ENCODE data around the gene COX4I1. TPM values are rescaled to one million over a fixed set of nuclear protein-coding genes. Genes with fewer than 3 reads are reported as not detected.

COX4I1 gene
- total RNA-seq, 1 experiment from 2014 or later: 814 TPM

DNA sequence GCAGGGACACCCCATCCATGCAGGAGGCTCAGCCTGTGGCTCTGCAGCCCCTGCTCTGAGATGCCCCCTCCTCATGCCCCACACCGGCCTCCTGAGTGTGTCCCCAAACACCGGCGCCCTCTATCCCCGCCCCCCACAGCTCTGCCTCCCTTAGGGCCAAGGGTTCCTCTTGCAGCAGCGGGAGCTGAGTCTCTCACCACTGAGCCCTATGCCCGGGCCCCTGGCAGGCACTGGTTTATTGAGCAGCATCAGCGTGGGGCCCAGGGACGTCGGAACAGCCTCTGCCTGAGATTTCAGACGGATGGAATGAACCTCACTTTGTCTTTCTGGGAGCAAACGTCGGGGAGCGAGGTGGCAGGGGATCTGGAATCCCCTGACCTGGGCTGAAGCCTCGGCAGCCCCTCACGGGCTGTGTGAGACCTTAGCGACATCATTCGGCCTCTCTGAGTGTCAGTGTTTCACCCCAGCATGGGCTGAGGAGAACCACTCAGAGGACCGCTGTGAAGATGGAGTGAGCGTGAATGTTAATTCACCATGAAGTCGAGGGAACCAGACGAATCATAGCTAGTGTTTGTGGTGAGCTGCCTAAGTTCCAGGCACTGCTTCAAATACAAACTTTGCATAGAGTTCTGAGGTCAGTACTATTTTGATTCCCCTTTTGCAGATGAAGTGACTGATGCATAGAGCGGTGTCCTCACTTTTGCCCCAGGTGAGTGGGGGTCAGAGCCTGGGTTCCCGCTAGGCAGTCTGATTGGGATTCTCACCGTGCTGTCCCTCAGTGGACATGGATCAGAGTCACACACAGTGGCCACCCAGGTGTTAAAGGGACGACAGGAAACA, 43.3 kb upstream of the COX4I1 start:
- peaks cover 17% of the 10 kb centered on the region for H3K4me1 ChIP-seq
- DNase-seq: no peak
- ChIA-PET CTCF (interaction anchor here (0.5 to 1.0 kb wide), 2 partner anchors 14 to 78 kb away, joined by 3 to 4 read pairs; no protein-coding TSS in a partner anchor), POLR2A (no interaction called here)
- no peak overlapping the region for H3K4me3 Mint-ChIP-seq (ENCODE audit: unreplicated experiment)
- no peaks in the 10 kb centered on the region for H3K36me3 Mint-ChIP-seq (ENCODE audit: insufficient read depth, unreplicated experiment)
- no peak overlapping the region for H3K27ac Mint-ChIP-seq (ENCODE audit: unreplicated experiment)
- peaks cover 10% of the 10 kb centered on the region for H3K4me1 Mint-ChIP-seq (ENCODE audit: low read depth, unreplicated experiment)
- BruUV-seq (replicated peaks): no TSS peak
- H3K36me3 ChIP-seq (ENCODE audit: control insufficient read depth, insufficient read depth, low read length): no peaks in the 10 kb centered on the region
- H3K9me3 ChIP-seq: no peaks in the 10 kb centered on the region
- H3K4me3 ChIP-seq (ENCODE audit: low read depth, low read length): no peak overlapping the region
- TF ChIP-seq, protein P1, sequence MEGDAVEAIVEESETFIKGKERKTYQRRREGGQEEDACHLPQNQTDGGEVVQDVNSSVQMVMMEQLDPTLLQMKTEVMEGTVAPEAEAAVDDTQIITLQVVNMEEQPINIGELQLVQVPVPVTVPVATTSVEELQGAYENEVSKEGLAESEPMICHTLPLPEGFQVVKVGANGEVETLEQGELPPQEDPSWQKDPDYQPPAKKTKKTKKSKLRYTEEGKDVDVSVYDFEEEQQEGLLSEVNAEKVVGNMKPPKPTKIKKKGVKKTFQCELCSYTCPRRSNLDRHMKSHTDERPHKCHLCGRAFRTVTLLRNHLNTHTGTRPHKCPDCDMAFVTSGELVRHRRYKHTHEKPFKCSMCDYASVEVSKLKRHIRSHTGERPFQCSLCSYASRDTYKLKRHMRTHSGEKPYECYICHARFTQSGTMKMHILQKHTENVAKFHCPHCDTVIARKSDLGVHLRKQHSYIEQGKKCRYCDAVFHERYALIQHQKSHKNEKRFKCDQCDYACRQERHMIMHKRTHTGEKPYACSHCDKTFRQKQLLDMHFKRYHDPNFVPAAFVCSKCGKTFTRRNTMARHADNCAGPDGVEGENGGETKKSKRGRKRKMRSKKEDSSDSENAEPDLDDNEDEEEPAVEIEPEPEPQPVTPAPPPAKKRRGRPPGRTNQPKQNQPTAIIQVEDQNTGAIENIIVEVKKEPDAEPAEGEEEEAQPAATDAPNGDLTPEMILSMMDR (IDR thresholded peaks at IDR 0.05; ENCODE audit: insufficient read depth in 1 of 2, low read depth in 1 of 2, low read length in 1 of 2, severe bottlenecking in 1 of 2, unreplicated experiment in 1 of 2): no peak
- H3K27me3 ChIP-seq (replicated peaks; ENCODE audit: control insufficient read depth, insufficient read depth, low read length): no peaks in the 10 kb centered on the region; the same call in 1 of the 2 replicates
- H3K27me3 Mint-ChIP-seq (ENCODE audit: insufficient read depth, unreplicated experiment): peaks cover 11% of the 10 kb centered on the region
- no peaks in the 10 kb centered on the region for H3K9me3 Mint-ChIP-seq (ENCODE audit: unreplicated experiment)
- intact Hi-C loops (cut with micrococcal nuclease; ENCODE audit: unreplicated experiment): no loop called here

DNA sequence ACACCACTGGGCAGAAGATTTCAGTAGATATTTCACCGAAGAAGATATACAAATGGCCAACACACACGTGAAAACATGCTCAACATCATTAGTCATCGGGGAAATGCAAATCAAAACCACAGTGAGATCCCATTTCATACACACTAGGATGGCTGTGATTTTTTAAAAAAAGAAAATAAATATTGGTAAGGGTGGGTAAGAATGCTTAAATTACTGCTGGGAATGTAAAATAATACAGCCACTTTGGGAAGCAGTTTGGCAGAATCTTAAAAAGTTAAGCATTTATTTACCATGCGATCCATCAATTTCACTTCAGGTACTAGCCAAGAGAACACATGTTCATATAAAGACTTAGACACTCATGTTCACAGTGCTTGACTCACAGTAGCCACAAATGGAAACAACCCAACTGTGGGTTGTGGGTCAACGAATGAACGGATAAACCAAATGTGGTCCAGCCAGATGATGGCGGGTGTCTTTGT, 42.1 kb upstream of the COX4I1 start:
- H3K27ac Mint-ChIP-seq (ENCODE audit: unreplicated experiment): no peak overlapping the region
- no TSS peak for BruUV-seq (replicated peaks)
- no peaks in the 10 kb centered on the region for H3K9me3 Mint-ChIP-seq (ENCODE audit: unreplicated experiment)
- CTCF ChIA-PET: interaction anchor here (1.0 kb wide), 1 partner anchor 79 kb away, joined by 3 read pairs; no protein-coding TSS in a partner anchor
- H3K27me3 ChIP-seq (replicated peaks; ENCODE audit: control insufficient read depth, insufficient read depth, low read length): no peaks in the 10 kb centered on the region; the same call in 1 of the 2 replicates
- no peaks in the 10 kb centered on the region for H3K36me3 Mint-ChIP-seq (ENCODE audit: insufficient read depth, unreplicated experiment)
- peaks cover 8% of the 10 kb centered on the region for H3K4me1 ChIP-seq
- no peak overlapping the region for H3K4me3 Mint-ChIP-seq (ENCODE audit: unreplicated experiment)
- H3K36me3 ChIP-seq (ENCODE audit: control insufficient read depth, insufficient read depth, low read length): no peaks in the 10 kb centered on the region
- H3K27me3 Mint-ChIP-seq (ENCODE audit: insufficient read depth, unreplicated experiment): peaks cover 11% of the 10 kb centered on the region
- H3K9me3 ChIP-seq: no peaks in the 10 kb centered on the region
- peaks cover 10% of the 10 kb centered on the region for H3K4me1 Mint-ChIP-seq (ENCODE audit: low read depth, unreplicated experiment)
- no peak for DNase-seq
- POLR2A ChIA-PET: no interaction called here
- no peak overlapping the region for H3K4me3 ChIP-seq (ENCODE audit: low read depth, low read length)
- intact Hi-C loops (cut with micrococcal nuclease; ENCODE audit: unreplicated experiment): no loop called here
- TF ChIP-seq, protein P1 (IDR thresholded peaks at IDR 0.05; ENCODE audit: insufficient read depth in 1 of 2, low read depth in 1 of 2, low read length in 1 of 2, severe bottlenecking in 1 of 2, unreplicated experiment in 1 of 2): no peak

DNA sequence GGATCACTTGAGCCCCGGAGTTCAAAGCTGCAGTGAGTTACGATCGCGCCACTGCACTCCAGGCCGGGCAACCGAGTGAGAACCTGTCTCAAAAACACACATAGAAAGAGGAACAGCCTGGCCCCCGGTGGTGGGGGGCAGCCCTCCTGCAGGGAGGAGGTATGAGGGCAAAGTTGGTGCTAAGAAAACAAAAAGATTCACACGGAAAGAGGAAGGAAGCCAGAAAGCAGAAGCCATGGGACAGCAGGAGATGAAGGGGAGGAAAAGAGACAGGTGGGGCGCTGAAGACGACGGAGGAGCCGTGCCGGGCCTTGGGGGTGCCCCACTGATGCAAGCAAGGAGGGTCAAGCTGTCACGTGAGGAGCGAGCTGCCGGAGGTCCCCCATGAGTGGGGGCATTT, 40.4 kb upstream of the COX4I1 start:
- Mint-ChIP-seq H3K36me3 (ENCODE audit: insufficient read depth, unreplicated experiment) (no peaks in the 10 kb centered on the region), H3K9me3 (ENCODE audit: unreplicated experiment) (no peaks in the 10 kb centered on the region), H3K4me3 (ENCODE audit: unreplicated experiment) (no peak overlapping the region), H3K27me3 (ENCODE audit: insufficient read depth, unreplicated experiment) (peaks cover 15% of the 10 kb centered on the region), H3K4me1 (ENCODE audit: low read depth, unreplicated experiment) (no peaks in the 10 kb centered on the region), H3K27ac (ENCODE audit: unreplicated experiment) (no peak overlapping the region)
- no TSS peak for BruUV-seq (replicated peaks)
- ChIA-PET POLR2A (no interaction called here), CTCF (interaction anchor here (0.5 to 1.4 kb wide), 3 partner anchors 21 to 504 kb away, joined by 3 to 6 read pairs (median 3); no protein-coding TSS in a partner anchor)
- Histone ChIP-seq H3K9me3 (no peaks in the 10 kb centered on the region), H3K27me3 (replicated peaks; ENCODE audit: control insufficient read depth, insufficient read depth, low read length) (no peaks in the 10 kb centered on the region; the same call in 1 of the 2 replicates), H3K36me3 (ENCODE audit: control insufficient read depth, insufficient read depth, low read length) (no peaks in the 10 kb centered on the region), H3K4me3 (ENCODE audit: low read depth, low read length) (no peak overlapping the region), H3K4me1 (no peaks in the 10 kb centered on the region)
- intact Hi-C loops (cut with micrococcal nuclease; ENCODE audit: unreplicated experiment): no loop called here
- TF ChIP-seq, protein P1 (IDR thresholded peaks at IDR 0.05; ENCODE audit: insufficient read depth in 1 of 2, low read depth in 1 of 2, low read length in 1 of 2, severe bottlenecking in 1 of 2, unreplicated experiment in 1 of 2): no peak
- DNase-seq: no peak
